Activated T-helper 1 cell treated with anti-CD3 and anti-CD28 coated beads, Interleukin-2, amount 50 U/mL, for 16 hours (primary cell): ENCODE results near the gene UBE2E1.

Source experiments
- DNase-seq, 2 donors: peaks; one replicate each; pipeline ENCODE4 v3.0.0-alpha.2; 2020; ENCODE audit warnings: low read depth in 1 of 2, low spot score in 1 of 2

UBE2E1 gene

GRCh38 chr3:23820888-23821287 is 15.1 kb downstream of the UBE2E1 start:
- no peak for DNase-seq

GRCh38 chr3:23821858-23822257 is 16.1 kb downstream of the UBE2E1 start:
- no peak for DNase-seq

- DNase-seq: no peak
Measured at GRCh38 chr3:23822559-23822958, 16.8 kb downstream of the UBE2E1 start.

GRCh38 chr3:23823620-23824019 is 17.9 kb downstream of the UBE2E1 start:
- no peak for DNase-seq

- DNase-seq: no peak
Measured at GRCh38 chr3:23824699-23825444, 19.1 kb downstream of the UBE2E1 start.

GRCh38 chr3:23825802-23826201 is 20.0 kb downstream of the UBE2E1 start:
- DNase-seq: no peak

- no peak for DNase-seq
Measured at GRCh38 chr3:23826382-23827064, 20.8 kb downstream of the UBE2E1 start.

- DNase-seq: no peak
Measured at GRCh38 chr3:23829242-23829934, 23.6 kb downstream of the UBE2E1 start.

- DNase-seq: no peak
Measured at GRCh38 chr3:23830869-23831484, 25.2 kb downstream of the UBE2E1 start.

GRCh38 chr3:23831517-23832394 is 26.0 kb downstream of the UBE2E1 start:
- DNase-seq: no peak

GRCh38 chr3:23832523-23832922 is 26.8 kb downstream of the UBE2E1 start:
- DNase-seq: no peak

- no peak for DNase-seq
Measured at GRCh38 chr3:23834082-23834870, 28.5 kb downstream of the UBE2E1 start.

- DNase-seq: no peak
Measured at GRCh38 chr3:23835087-23835486, 29.3 kb downstream of the UBE2E1 start.

GRCh38 chr3:23835802-23836201 is 30.0 kb downstream of the UBE2E1 start:
- DNase-seq: no peak

GRCh38 chr3:23836536-23837230 is 30.9 kb downstream of the UBE2E1 start:
- DNase-seq: no peak

GRCh38 chr3:23837286-23837685 is 31.5 kb downstream of the UBE2E1 start:
- DNase-seq: no peak

GRCh38 chr3:23837691-23838090 is 31.9 kb downstream of the UBE2E1 start:
- DNase-seq: no peak

GRCh38 chr3:23840521-23840920 is 34.8 kb downstream of the UBE2E1 start:
- no peak for DNase-seq

- DNase-seq: no peak
Measured at GRCh38 chr3:23843869-23844268, 38.1 kb downstream of the UBE2E1 start.
